Activated naive CD8-positive, alpha-beta T cell treated with anti-CD3 and anti-CD28 coated beads, Interleukin-2, amount 50 U/mL, for 24 hours (primary cell): Measurements from ENCODE around the gene TSR1.

ENCODE experiments used
- ATAC-seq: fragments of 150-1000 bp; cut with Tn5 transposase; one replicate; pipeline ENCODE4 v1.10.0; 2021
- DNase-seq: peaks from one replicate; pipeline ENCODE4 v3.0.0; 2021
- H3K27ac Mint-ChIP-seq: one replicate; pipeline ENCODE4 v1.8.0; 2021; ENCODE audit warnings: mild to moderate bottlenecking, mixed read lengths
- H3K27me3 Mint-ChIP-seq: one replicate; pipeline ENCODE4 v1.8.0; 2021; ENCODE audit warnings: mixed read lengths
- H3K36me3 Mint-ChIP-seq: one replicate; pipeline ENCODE4 v1.8.0; 2021; ENCODE audit warnings: low read depth, mixed read lengths
- H3K4me1 Mint-ChIP-seq: one replicate; pipeline ENCODE4 v1.8.0; 2021; ENCODE audit warnings: mixed read lengths
- H3K4me3 Mint-ChIP-seq: one replicate; pipeline ENCODE4 v1.8.0; 2021; ENCODE audit warnings: mild to moderate bottlenecking, moderate library complexity, mixed read lengths
- H3K9me3 Mint-ChIP-seq: one replicate; pipeline ENCODE4 v1.8.0; 2021; ENCODE audit warnings: mixed read lengths

TSR1 gene

GRCh38 chr17:2372681-2373080, 36.4 kb upstream of the TSR1 start:
- Mint-ChIP-seq H3K36me3 (no peaks in the 10 kb centered on the region), H3K4me1 (no peaks in the 10 kb centered on the region), H3K27me3 (no peaks in the 10 kb centered on the region), H3K27ac (no peak overlapping the region), H3K4me3 (no peak overlapping the region), H3K9me3 (no peaks in the 10 kb centered on the region)
- DNase-seq: no peak
- no peak for ATAC-seq

- Mint-ChIP-seq H3K4me3 (no peak overlapping the region), H3K27me3 (no peaks in the 10 kb centered on the region), H3K4me1 (no peaks in the 10 kb centered on the region), H3K36me3 (no peaks in the 10 kb centered on the region), H3K27ac (no peak overlapping the region), H3K9me3 (no peaks in the 10 kb centered on the region)
- no peak for ATAC-seq
- no peak for DNase-seq
Observed at GRCh38 chr17:2372180-2372579, 35.9 kb upstream of the TSR1 start.

GRCh38 chr17:2371183-2372130, 35.2 kb upstream of the TSR1 start:
- H3K9me3 Mint-ChIP-seq: no peaks in the 10 kb centered on the region
- H3K4me3 Mint-ChIP-seq: no peak overlapping the region
- DNase-seq: no peak
- H3K27ac Mint-ChIP-seq: no peak overlapping the region
- no peaks in the 10 kb centered on the region for H3K4me1 Mint-ChIP-seq
- ATAC-seq: no peak
- H3K27me3 Mint-ChIP-seq: no peaks in the 10 kb centered on the region
- H3K36me3 Mint-ChIP-seq: no peaks in the 10 kb centered on the region

GRCh38 chr17:2370211-2370589, 33.9 kb upstream of the TSR1 start:
- Mint-ChIP-seq H3K27me3 (no peaks in the 10 kb centered on the region), H3K27ac (no peak overlapping the region), H3K4me1 (no peaks in the 10 kb centered on the region), H3K9me3 (no peaks in the 10 kb centered on the region), H3K36me3 (no peaks in the 10 kb centered on the region), H3K4me3 (no peak overlapping the region)
- no peak for DNase-seq
- ATAC-seq: no peak

GRCh38 chr17:2369551-2370210, 33.4 kb upstream of the TSR1 start:
- Mint-ChIP-seq H3K27ac (no peak overlapping the region), H3K27me3 (no peaks in the 10 kb centered on the region), H3K4me1 (no peaks in the 10 kb centered on the region), H3K36me3 (no peaks in the 10 kb centered on the region), H3K4me3 (no peak overlapping the region), H3K9me3 (no peaks in the 10 kb centered on the region)
- no peak for DNase-seq
- ATAC-seq: no peak

GRCh38 chr17:2369039-2369438, 32.8 kb upstream of the TSR1 start:
- Mint-ChIP-seq H3K9me3 (no peaks in the 10 kb centered on the region), H3K36me3 (no peaks in the 10 kb centered on the region), H3K27ac (no peak overlapping the region)

GRCh38 chr17:2368359-2368758, 32.1 kb upstream of the TSR1 start:
- Mint-ChIP-seq H3K27me3 (no peaks in the 10 kb centered on the region), H3K4me1 (no peaks in the 10 kb centered on the region), H3K4me3 (no peak overlapping the region), H3K27ac (no peak overlapping the region), H3K9me3 (no peaks in the 10 kb centered on the region), H3K36me3 (no peaks in the 10 kb centered on the region)
- DNase-seq (no peak), ATAC-seq (no peak)

More at GRCh38 chr17:2369039-2369438, 32.8 kb upstream of the TSR1 start:
- Mint-ChIP-seq H3K4me3 (no peak overlapping the region), H3K27me3 (no peaks in the 10 kb centered on the region), H3K4me1 (no peaks in the 10 kb centered on the region)
- DNase-seq: no peak
- ATAC-seq: no peak

- Mint-ChIP-seq H3K27me3 (no peaks in the 10 kb centered on the region), H3K4me3 (no peak overlapping the region), H3K4me1 (no peaks in the 10 kb centered on the region), H3K27ac (no peak overlapping the region), H3K9me3 (no peaks in the 10 kb centered on the region), H3K36me3 (peaks cover 2% of the 10 kb centered on the region)
- DNase-seq: no peak
- ATAC-seq: no peak
Observed at GRCh38 chr17:2366747-2367494, 30.7 kb upstream of the TSR1 start.

GRCh38 chr17:2365132-2365531, 28.9 kb upstream of the TSR1 start:
- H3K27ac Mint-ChIP-seq: no peak overlapping the region
- ATAC-seq (no peak), DNase-seq (no peak)
- no peaks in the 10 kb centered on the region for H3K9me3 Mint-ChIP-seq
- H3K4me1 Mint-ChIP-seq: no peaks in the 10 kb centered on the region
- H3K27me3 Mint-ChIP-seq: no peaks in the 10 kb centered on the region
- H3K4me3 Mint-ChIP-seq: no peak overlapping the region
- H3K36me3 Mint-ChIP-seq: peaks cover 2% of the 10 kb centered on the region

GRCh38 chr17:2364763-2365116, 28.5 kb upstream of the TSR1 start:
- no peak for ATAC-seq
- no peaks in the 10 kb centered on the region for H3K4me1 Mint-ChIP-seq
- no peaks in the 10 kb centered on the region for H3K27me3 Mint-ChIP-seq
- H3K9me3 Mint-ChIP-seq: no peaks in the 10 kb centered on the region
- no peak overlapping the region for H3K4me3 Mint-ChIP-seq
- DNase-seq: no peak
- H3K36me3 Mint-ChIP-seq: peaks cover 2% of the 10 kb centered on the region
- no peak overlapping the region for H3K27ac Mint-ChIP-seq

- no peak overlapping the region for H3K4me3 Mint-ChIP-seq
- ATAC-seq (no peak), DNase-seq (no peak)
- no peaks in the 10 kb centered on the region for H3K9me3 Mint-ChIP-seq
- no peak overlapping the region for H3K27ac Mint-ChIP-seq
- H3K27me3 Mint-ChIP-seq: no peaks in the 10 kb centered on the region
- no peaks in the 10 kb centered on the region for H3K4me1 Mint-ChIP-seq
- H3K36me3 Mint-ChIP-seq: peaks cover 2% of the 10 kb centered on the region
Observed at GRCh38 chr17:2363851-2364762, 27.9 kb upstream of the TSR1 start.

GRCh38 chr17:2363318-2363717, 27.1 kb upstream of the TSR1 start:
- ATAC-seq (no peak), DNase-seq (no peak)
- no peak overlapping the region for H3K4me3 Mint-ChIP-seq
- peaks cover 2% of the 10 kb centered on the region for H3K36me3 Mint-ChIP-seq
- H3K9me3 Mint-ChIP-seq: no peaks in the 10 kb centered on the region
- no peaks in the 10 kb centered on the region for H3K4me1 Mint-ChIP-seq
- no peaks in the 10 kb centered on the region for H3K27me3 Mint-ChIP-seq
- no peak overlapping the region for H3K27ac Mint-ChIP-seq

- peaks cover 2% of the 10 kb centered on the region for H3K36me3 Mint-ChIP-seq
Observed at GRCh38 chr17:2362881-2363280, 26.6 kb upstream of the TSR1 start.

GRCh38 chr17:2362416-2362815, 26.2 kb upstream of the TSR1 start:
- H3K27me3 Mint-ChIP-seq: no peaks in the 10 kb centered on the region
- no peak for DNase-seq
- H3K4me1 Mint-ChIP-seq: no peaks in the 10 kb centered on the region
- peaks cover 2% of the 10 kb centered on the region for H3K36me3 Mint-ChIP-seq
- H3K27ac Mint-ChIP-seq: no peak overlapping the region
- no peaks in the 10 kb centered on the region for H3K9me3 Mint-ChIP-seq
- ATAC-seq: no peak
- H3K4me3 Mint-ChIP-seq: no peak overlapping the region

More at GRCh38 chr17:2362881-2363280, 26.6 kb upstream of the TSR1 start:
- Mint-ChIP-seq H3K4me3 (no peak overlapping the region), H3K27me3 (no peaks in the 10 kb centered on the region), H3K27ac (no peak overlapping the region), H3K9me3 (no peaks in the 10 kb centered on the region), H3K4me1 (no peaks in the 10 kb centered on the region)
- no peak for ATAC-seq
- DNase-seq: no peak
